Measurements from ENCODE around the gene AFDN. TPM values are rescaled to one million over a fixed set of nuclear protein-coding genes. Genes with fewer than 3 reads are reported as not detected.

Gene AFDN
- 229 TPM for total RNA-seq

GRCh38 chr6:167826896-167827582 lies at the start of gene AFDN:
Gene AFDN, plus strand, starts transcription at chr6:167826911. Its CDS starts 222 bp downstream, at chr6:167827133.

GRCh38 chr6:167997642-167998041 lies 170.9 kb downstream of the AFDN start, which contains the start of gene KIF25:
Gene KIF25, plus strand, starts transcription at chr6:167997671. Its CDS starts 31,915 bp downstream, at chr6:168029586.

Other genes starting within 250 kb of the AFDN start
- gene KIF25, start 170.8 kb downstream of the AFDN start, total RNA-seq: not detected